ENCODE data around the gene TBCK. TPM values are rescaled to one million over a fixed set of nuclear protein-coding genes. Genes with fewer than 3 reads are reported as not detected.

TBCK gene
- total and polyA plus RNA-seq, 3 experiments from 2014 or later, result 21.0 to 23.9 (median 21.7) TPM

GRCh38 chr4:106090826-106091225, 225.2 kb downstream of the TBCK start:
- no peak for DNase-seq
- Mint-ChIP-seq H3K27ac (no peak overlapping the region), H3K4me1 (peaks cover 0 to 2% (median 0%) of the 10 kb centered on the region in 3 donors), H3K9me3 (peaks cover 23 to 68% (median 49%) of the 10 kb centered on the region in 5 donors), H3K27me3 (no peaks in the 10 kb centered on the region), H3K4me3 (no peak overlapping the region), H3K36me3 (peaks cover 63 to 97% (median 92%) of the 10 kb centered on the region in 3 donors)
- H3K27me3 ChIP-seq (ENCODE audit: insufficient read depth, low read length, poor library complexity, severe bottlenecking), result no peaks in the 10 kb centered on the region
- H3K9me3 ChIP-seq (ENCODE audit: low read length), result peaks cover 11% of the 10 kb centered on the region
- H3K27ac ChIP-seq (ENCODE audit: low read depth, low read length), result no peak overlapping the region
- no peaks in the 10 kb centered on the region for H3K4me1 ChIP-seq (ENCODE audit: insufficient read depth, low read length)
- H3K36me3 ChIP-seq (ENCODE audit: insufficient read depth, low read length), result no peaks in the 10 kb centered on the region
- ChIA-PET CTCF (no interaction called here), POLR2A (no interaction called here)
- no peak overlapping the region for H3K4me3 ChIP-seq (ENCODE audit: low read length)

GRCh38 chr4:106083065-106083464, 232.9 kb downstream of the TBCK start:
- H3K4me1 ChIP-seq (ENCODE audit: insufficient read depth, low read length), result no peaks in the 10 kb centered on the region
- H3K36me3 ChIP-seq (ENCODE audit: insufficient read depth, low read length), result no peaks in the 10 kb centered on the region
- H3K9me3 ChIP-seq (ENCODE audit: low read length), result no peaks in the 10 kb centered on the region
- no peaks in the 10 kb centered on the region for H3K27me3 ChIP-seq (ENCODE audit: insufficient read depth, low read length, poor library complexity, severe bottlenecking)
- no peak overlapping the region for H3K27ac ChIP-seq (ENCODE audit: low read depth, low read length)
- POLR2A ChIA-PET, result no interaction called here
- Mint-ChIP-seq H3K27me3 (no peaks in the 10 kb centered on the region), H3K9me3 (peaks cover 30 to 89% (median 65%) of the 10 kb centered on the region in 5 donors), H3K36me3 (peaks cover 52 to 94% (median 93%) of the 10 kb centered on the region in 3 donors), H3K4me3 (no peak overlapping the region), H3K4me1 (peaks cover 0 to 5% (median 4%) of the 10 kb centered on the region in 3 donors), H3K27ac (no peak overlapping the region)
- no peak overlapping the region for H3K4me3 ChIP-seq (ENCODE audit: low read length)
- CTCF ChIA-PET, result no interaction called here
- DNase-seq, result peak in 1 of 5 donors; percentile 28

GRCh38 chr4:106080376-106080775, 235.6 kb downstream of the TBCK start:
- H3K36me3 ChIP-seq (ENCODE audit: insufficient read depth, low read length), result no peaks in the 10 kb centered on the region
- Mint-ChIP-seq H3K27me3 (no peaks in the 10 kb centered on the region), H3K4me3 (no peak overlapping the region), H3K36me3 (peaks cover 54 to 94% (median 91%) of the 10 kb centered on the region in 3 donors), H3K4me1 (peaks cover 0 to 5% (median 4%) of the 10 kb centered on the region in 3 donors), H3K9me3 (peaks cover 42 to 85% (median 69%) of the 10 kb centered on the region in 5 donors), H3K27ac (no peak overlapping the region)
- no peaks in the 10 kb centered on the region for H3K27me3 ChIP-seq (ENCODE audit: insufficient read depth, low read length, poor library complexity, severe bottlenecking)
- no peak overlapping the region for H3K27ac ChIP-seq (ENCODE audit: low read depth, low read length)
- POLR2A ChIA-PET, result no interaction called here
- no peak for DNase-seq
- CTCF ChIA-PET, result no interaction called here
- H3K4me3 ChIP-seq (ENCODE audit: low read length), result no peak overlapping the region
- no peaks in the 10 kb centered on the region for H3K4me1 ChIP-seq (ENCODE audit: insufficient read depth, low read length)
- peaks cover 3% of the 10 kb centered on the region for H3K9me3 ChIP-seq (ENCODE audit: low read length)

- peaks cover 3% of the 10 kb centered on the region for H3K9me3 ChIP-seq (ENCODE audit: low read length)
- no peaks in the 10 kb centered on the region for H3K27me3 ChIP-seq (ENCODE audit: insufficient read depth, low read length, poor library complexity, severe bottlenecking)
- H3K4me1 Mint-ChIP-seq, result peaks cover 0 to 5% (median 4%) of the 10 kb centered on the region in 3 donors
- CTCF ChIA-PET, result no interaction called here
- no peak overlapping the region for H3K4me3 Mint-ChIP-seq
- no peaks in the 10 kb centered on the region for H3K4me1 ChIP-seq (ENCODE audit: insufficient read depth, low read length)
- no peak overlapping the region for H3K4me3 ChIP-seq (ENCODE audit: low read length)
- peaks cover 45 to 85% (median 64%) of the 10 kb centered on the region in 5 donors for H3K9me3 Mint-ChIP-seq
- no peaks in the 10 kb centered on the region for H3K27me3 Mint-ChIP-seq
- POLR2A ChIA-PET, result no interaction called here
- peaks cover 56 to 94% (median 89%) of the 10 kb centered on the region in 3 donors for H3K36me3 Mint-ChIP-seq
- no peak overlapping the region for H3K27ac ChIP-seq (ENCODE audit: low read depth, low read length)
- H3K36me3 ChIP-seq (ENCODE audit: insufficient read depth, low read length), result peaks cover 5% of the 10 kb centered on the region
- peak overlapping the region in 1 of 8 donors; percentile 32 for H3K27ac Mint-ChIP-seq
- DNase-seq, result no peak
Observed at GRCh38 chr4:106079616-106080015, 236.4 kb downstream of the TBCK start.

- no peak overlapping the region for H3K4me3 Mint-ChIP-seq
- no peaks in the 10 kb centered on the region for H3K4me1 Mint-ChIP-seq
- Histone ChIP-seq H3K4me1 (ENCODE audit: insufficient read depth, low read length) (no peaks in the 10 kb centered on the region), H3K36me3 (ENCODE audit: insufficient read depth, low read length) (no peaks in the 10 kb centered on the region), H3K4me3 (ENCODE audit: low read length) (no peak overlapping the region), H3K27ac (ENCODE audit: low read depth, low read length) (no peak overlapping the region), H3K27me3 (ENCODE audit: insufficient read depth, low read length, poor library complexity, severe bottlenecking) (no peaks in the 10 kb centered on the region), H3K9me3 (ENCODE audit: low read length) (no peaks in the 10 kb centered on the region)
- ChIA-PET CTCF (no interaction called here), POLR2A (no interaction called here)
- H3K27me3 Mint-ChIP-seq, result no peaks in the 10 kb centered on the region
- H3K36me3 Mint-ChIP-seq, result peaks cover 2 to 47% (median 7%) of the 10 kb centered on the region in 3 donors
- no peak overlapping the region for H3K27ac Mint-ChIP-seq
- H3K9me3 Mint-ChIP-seq, result peaks cover 0 to 32% (median 12%) of the 10 kb centered on the region in 5 donors
- DNase-seq, result no peak
Observed at GRCh38 chr4:106065018-106065417, 251.0 kb downstream of the TBCK start.

- Histone ChIP-seq H3K36me3 (ENCODE audit: insufficient read depth, low read length) (no peaks in the 10 kb centered on the region), H3K27ac (ENCODE audit: low read depth, low read length) (no peak overlapping the region), H3K9me3 (ENCODE audit: low read length) (no peaks in the 10 kb centered on the region), H3K27me3 (ENCODE audit: insufficient read depth, low read length, poor library complexity, severe bottlenecking) (no peaks in the 10 kb centered on the region), H3K4me1 (ENCODE audit: insufficient read depth, low read length) (no peaks in the 10 kb centered on the region), H3K4me3 (ENCODE audit: low read length) (no peak overlapping the region)
- CTCF ChIA-PET, result no interaction called here
- Mint-ChIP-seq H3K36me3 (peaks cover 4 to 50% (median 7%) of the 10 kb centered on the region in 3 donors), H3K27ac (no peak overlapping the region), H3K4me3 (no peak overlapping the region), H3K9me3 (peaks cover 0 to 15% (median 0%) of the 10 kb centered on the region in 5 donors), H3K4me1 (no peaks in the 10 kb centered on the region), H3K27me3 (no peaks in the 10 kb centered on the region)
- DNase-seq, result no peak
- POLR2A ChIA-PET, result no interaction called here
Observed at GRCh38 chr4:106063009-106063408, 253.0 kb downstream of the TBCK start.

GRCh38 chr4:106062452-106062875, 253.5 kb downstream of the TBCK start:
- POLR2A ChIA-PET, result no interaction called here
- H3K36me3 Mint-ChIP-seq, result peaks cover 4 to 50% (median 7%) of the 10 kb centered on the region in 3 donors

GRCh38 chr4:106058921-106059320, 257.1 kb downstream of the TBCK start:
- no peak overlapping the region for H3K4me3 ChIP-seq (ENCODE audit: low read length)
- Mint-ChIP-seq H3K27me3 (no peaks in the 10 kb centered on the region), H3K4me1 (no peaks in the 10 kb centered on the region), H3K27ac (no peak overlapping the region), H3K4me3 (no peak overlapping the region), H3K9me3 (no peaks in the 10 kb centered on the region), H3K36me3 (peaks cover 4 to 28% (median 7%) of the 10 kb centered on the region in 3 donors)
- no peaks in the 10 kb centered on the region for H3K9me3 ChIP-seq (ENCODE audit: low read length)
- H3K27me3 ChIP-seq (ENCODE audit: insufficient read depth, low read length, poor library complexity, severe bottlenecking), result no peaks in the 10 kb centered on the region
- H3K27ac ChIP-seq (ENCODE audit: low read depth, low read length), result no peak overlapping the region
- POLR2A ChIA-PET, result no interaction called here
- no peak for DNase-seq
- no peaks in the 10 kb centered on the region for H3K36me3 ChIP-seq (ENCODE audit: insufficient read depth, low read length)
- no peaks in the 10 kb centered on the region for H3K4me1 ChIP-seq (ENCODE audit: insufficient read depth, low read length)
- CTCF ChIA-PET, result no interaction called here

More at GRCh38 chr4:106062452-106062875, 253.5 kb downstream of the TBCK start:
- no peaks in the 10 kb centered on the region for H3K9me3 ChIP-seq (ENCODE audit: low read length)
- H3K4me1 ChIP-seq (ENCODE audit: insufficient read depth, low read length), result no peaks in the 10 kb centered on the region
- DNase-seq, result no peak
- H3K9me3 Mint-ChIP-seq, result peaks cover 0 to 15% (median 0%) of the 10 kb centered on the region in 5 donors
- H3K27ac Mint-ChIP-seq, result no peak overlapping the region
- no peak overlapping the region for H3K27ac ChIP-seq (ENCODE audit: low read depth, low read length)
- no peaks in the 10 kb centered on the region for H3K27me3 Mint-ChIP-seq
- no peaks in the 10 kb centered on the region for H3K4me1 Mint-ChIP-seq
- no peaks in the 10 kb centered on the region for H3K27me3 ChIP-seq (ENCODE audit: insufficient read depth, low read length, poor library complexity, severe bottlenecking)
- no peak overlapping the region for H3K4me3 ChIP-seq (ENCODE audit: low read length)
- no peak overlapping the region for H3K4me3 Mint-ChIP-seq
- H3K36me3 ChIP-seq (ENCODE audit: insufficient read depth, low read length), result no peaks in the 10 kb centered on the region
- CTCF ChIA-PET, result no interaction called here
